ENCODE data around the gene C12orf56.
"Not testable (repeated sequence)": the region's sequence is repeated elsewhere in the genome, so short reads cannot be mapped to it uniquely, and the experiment has no call there.

Gene C12orf56

GRCh38 chr12:64385468-64385867 lies 5.1 kb downstream of the C12orf56 start:
- DNase-seq (ENCODE audit: low read depth), result no peak

GRCh38 chr12:64385019-64385418 lies 5.5 kb downstream of the C12orf56 start:
- DNase-seq (ENCODE audit: low read depth), result no peak

GRCh38 chr12:64383675-64384074 lies 6.9 kb downstream of the C12orf56 start:
- DNase-seq (ENCODE audit: low read depth), result no peak

GRCh38 chr12:64362721-64363305 lies 27.7 kb downstream of the C12orf56 start:
- no peak for DNase-seq (ENCODE audit: low read depth)

GRCh38 chr12:64361173-64361572 lies 29.4 kb downstream of the C12orf56 start:
- not testable (repeated sequence) for DNase-seq (ENCODE audit: low read depth)

- not testable (repeated sequence) for DNase-seq (ENCODE audit: low read depth)
These were observed 34.3 kb downstream of the C12orf56 start for GRCh38 chr12:64356209-64356608.

GRCh38 chr12:64352181-64352580 lies 38.4 kb downstream of the C12orf56 start:
- DNase-seq (ENCODE audit: low read depth), result no peak

- DNase-seq (ENCODE audit: low read depth), result no peak
These were observed 39.3 kb downstream of the C12orf56 start for GRCh38 chr12:64351265-64351664.

- DNase-seq (ENCODE audit: low read depth), result no peak
These were observed 42.9 kb downstream of the C12orf56 start for GRCh38 chr12:64347630-64348029.

GRCh38 chr12:64344631-64345030 lies 45.9 kb downstream of the C12orf56 start:
- not testable (repeated sequence) for DNase-seq (ENCODE audit: low read depth)

GRCh38 chr12:64340546-64340945 lies 50.0 kb downstream of the C12orf56 start:
- not testable (repeated sequence) for DNase-seq (ENCODE audit: low read depth)

- DNase-seq (ENCODE audit: low read depth), result no peak
These were observed 54.6 kb downstream of the C12orf56 start for GRCh38 chr12:64335886-64336466.

GRCh38 chr12:64332938-64333337 lies 57.6 kb downstream of the C12orf56 start:
- DNase-seq (ENCODE audit: low read depth), result no peak

GRCh38 chr12:64332296-64332695 lies 58.3 kb downstream of the C12orf56 start:
- DNase-seq (ENCODE audit: low read depth), result no peak

GRCh38 chr12:64329031-64329710 lies 61.4 kb downstream of the C12orf56 start:
- DNase-seq (ENCODE audit: low read depth), result not testable (repeated sequence)

GRCh38 chr12:64325055-64325454 lies 65.5 kb downstream of the C12orf56 start:
- DNase-seq (ENCODE audit: low read depth), result no peak

- DNase-seq (ENCODE audit: low read depth), result no peak
These were observed 66.9 kb downstream of the C12orf56 start for GRCh38 chr12:64323476-64324225.

GRCh38 chr12:64323006-64323405 lies 67.6 kb downstream of the C12orf56 start:
- no peak for DNase-seq (ENCODE audit: low read depth)

GRCh38 chr12:64320611-64321010 lies 69.9 kb downstream of the C12orf56 start:
- no peak for DNase-seq (ENCODE audit: low read depth)

- DNase-seq (ENCODE audit: low read depth), result not testable (repeated sequence)
These were observed 70.9 kb downstream of the C12orf56 start for GRCh38 chr12:64319540-64320225.

GRCh38 chr12:64318605-64319004 lies 72.0 kb downstream of the C12orf56 start:
- DNase-seq (ENCODE audit: low read depth), result no peak

- no peak for DNase-seq (ENCODE audit: low read depth)
These were observed 78.7 kb downstream of the C12orf56 start for GRCh38 chr12:64311877-64312276.

Data from T-helper 22 cell (primary cell).